Lung (tissue), 12 donors: Measurements from ENCODE around the gene ASCL2. TPM values are rescaled to one million over a fixed set of nuclear protein-coding genes. Genes with fewer than 3 reads are reported as not detected.

Source experiments
- ATAC-seq: fragments of 200-7000 bp; cut with Tn5 transposase; one replicate; pipeline ENCODE4 v1.9.1; 2020; ENCODE audit warnings: moderate number of reproducible peaks; ENCODE audit not compliant: insufficient read depth, low FRiP score
- DNase-seq, 3 donors: peaks; one replicate each; pipeline ENCODE4 v3.0.0-alpha.2; 2013 to 2017
- H3K27ac ChIP-seq, 2 donors: one replicate each; pipeline ENCODE4 v1.5.1; 2013; ENCODE audit warnings: mild to moderate bottlenecking in 2 of 2, moderate library complexity in 2 of 2, control low read depth in 1 of 2, inconsistent platforms in 1 of 2, low read depth in 1 of 2, low read length in 1 of 2
- H3K27me3 ChIP-seq, 3 donors: one replicate each; pipeline ENCODE4 v1.5.1; 2013; ENCODE audit warnings: low read length in 2 of 3; ENCODE audit not compliant: control insufficient read depth in 3 of 3, insufficient read depth in 3 of 3
- H3K36me3 ChIP-seq, 4 donors: one replicate each; pipeline ENCODE4 v1.5.1; 2013; ENCODE audit warnings: low read length in 4 of 4, mild to moderate bottlenecking in 1 of 4, moderate library complexity in 1 of 4; ENCODE audit not compliant: control insufficient read depth in 4 of 4, insufficient read depth in 4 of 4
- H3K4me1 ChIP-seq, 5 donors: one replicate each; pipeline ENCODE4 v1.5.1; 2013; ENCODE audit warnings: low read length in 5 of 5, mild to moderate bottlenecking in 2 of 5, moderate library complexity in 1 of 5; ENCODE audit not compliant: control insufficient read depth in 5 of 5, insufficient read depth in 5 of 5
- H3K4me3 ChIP-seq: one replicate; pipeline ENCODE4 v1.5.1; 2013; ENCODE audit warnings: mild to moderate bottlenecking, control low read depth, moderate library complexity
- H3K9ac ChIP-seq, 2 donors: one replicate each; pipeline ENCODE4 v1.5.1; 2013; ENCODE audit warnings: low read length in 2 of 2, control low read depth in 1 of 2; ENCODE audit not compliant: insufficient read depth in 1 of 2
- H3K9me3 ChIP-seq, 4 donors: one replicate each; pipeline ENCODE4 v1.5.1; 2013; ENCODE audit warnings: low read length in 3 of 4, mild to moderate bottlenecking in 1 of 4, moderate library complexity in 1 of 4; ENCODE audit not compliant: control insufficient read depth in 4 of 4, insufficient read depth in 3 of 4
- WGBS, 2 donors: extraction: QIAGEN DNeasy Blood & Tissue Kit; methylation state at CpG; one replicate each; pipeline ENCODE4 v1.1.7; 2013; 5-methylcytosine and 5-hydroxymethylcytosine counted together
- polyA plus RNA-seq, 2 donors: library from polyadenylated mRNA; stranded (reverse); fragments of 200-250 nt; gene quantifications; one replicate each; pipeline ENCODE4 v1.2.1, GENCODE V29; 2013
- total RNA-seq, 2 donors: library from RNA; depleted of rRNA in 1 of 2; stranded (reverse); fragments of >200 nt in 1 of 2; gene quantifications; one replicate each; pipeline ENCODE4 v1.2.1, GENCODE V29; 2014 to 2021
- TF ChIP-seq, protein P1 (sequence below): IDR thresholded peaks from 2 replicates; pipeline ENCODE4 v1.5.1; 2012; ENCODE audit warnings: mild to moderate bottlenecking; ENCODE audit errors: control extremely low read depth, extremely low read depth
- donor health status: control.
- donor health status: control.
- donor health status: Bipolar disorder and iron deficiency.
- donor health status: healthy.
- donor health status: DM: yes; HTN: yes; CAD: no.

ASCL2 gene
- total and polyA plus RNA-seq, 4 donors, result 0.94 to 2.4 (median 2.2) TPM; not detected in 1

DNA sequence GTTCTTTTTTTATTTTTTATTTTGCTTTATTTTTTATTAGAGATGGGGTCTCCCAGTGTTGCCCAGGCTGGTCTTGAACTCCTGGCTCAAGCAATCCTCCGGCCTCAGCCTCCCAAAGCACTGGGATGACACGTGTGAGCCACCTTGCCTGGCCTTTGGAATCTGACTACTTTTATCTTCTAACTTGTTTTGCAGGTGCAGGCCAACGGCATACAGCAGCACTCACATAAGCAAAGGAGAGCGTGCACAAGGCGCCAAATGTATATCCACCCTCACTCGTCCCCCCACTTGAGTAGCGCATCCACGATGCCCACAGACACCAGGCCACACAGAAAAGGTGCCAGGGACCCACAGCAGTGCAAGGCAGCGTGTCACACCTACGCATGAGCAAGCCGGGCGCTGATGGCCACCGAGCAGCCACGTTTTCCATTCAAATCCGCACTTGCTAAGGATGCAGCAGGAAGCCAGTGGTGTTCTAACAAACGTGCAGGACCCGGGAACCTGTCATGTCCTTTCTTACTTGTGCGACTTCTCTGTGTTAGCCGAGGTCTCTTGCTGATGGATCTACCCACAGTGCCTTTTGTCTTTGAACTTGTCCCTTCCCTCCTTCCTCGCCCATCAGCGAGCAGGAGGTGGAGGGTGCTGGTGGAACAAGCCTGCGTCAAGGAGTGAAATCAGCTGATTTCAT lies 5.9 kb downstream of the ASCL2 start:
- H3K4me1 ChIP-seq, result peaks cover 0 to 6% (median 0%) of the 10 kb centered on the region in 5 donors
- 93 to 94% methylated on average over 22 of the region's 22 CpGs for WGBS, 2 donors
- TF ChIP-seq, protein P1, sequence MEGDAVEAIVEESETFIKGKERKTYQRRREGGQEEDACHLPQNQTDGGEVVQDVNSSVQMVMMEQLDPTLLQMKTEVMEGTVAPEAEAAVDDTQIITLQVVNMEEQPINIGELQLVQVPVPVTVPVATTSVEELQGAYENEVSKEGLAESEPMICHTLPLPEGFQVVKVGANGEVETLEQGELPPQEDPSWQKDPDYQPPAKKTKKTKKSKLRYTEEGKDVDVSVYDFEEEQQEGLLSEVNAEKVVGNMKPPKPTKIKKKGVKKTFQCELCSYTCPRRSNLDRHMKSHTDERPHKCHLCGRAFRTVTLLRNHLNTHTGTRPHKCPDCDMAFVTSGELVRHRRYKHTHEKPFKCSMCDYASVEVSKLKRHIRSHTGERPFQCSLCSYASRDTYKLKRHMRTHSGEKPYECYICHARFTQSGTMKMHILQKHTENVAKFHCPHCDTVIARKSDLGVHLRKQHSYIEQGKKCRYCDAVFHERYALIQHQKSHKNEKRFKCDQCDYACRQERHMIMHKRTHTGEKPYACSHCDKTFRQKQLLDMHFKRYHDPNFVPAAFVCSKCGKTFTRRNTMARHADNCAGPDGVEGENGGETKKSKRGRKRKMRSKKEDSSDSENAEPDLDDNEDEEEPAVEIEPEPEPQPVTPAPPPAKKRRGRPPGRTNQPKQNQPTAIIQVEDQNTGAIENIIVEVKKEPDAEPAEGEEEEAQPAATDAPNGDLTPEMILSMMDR, result no peak
- no peak overlapping the region for H3K9ac ChIP-seq
- DNase-seq (no peak), ATAC-seq (no peak)
- H3K36me3 ChIP-seq, result no peaks in the 10 kb centered on the region
- H3K27ac ChIP-seq, result no peak overlapping the region
- H3K27me3 ChIP-seq, result peaks cover 0 to 2% (median 0%) of the 10 kb centered on the region in 3 donors
- H3K9me3 ChIP-seq, result no peaks in the 10 kb centered on the region
- no peak overlapping the region for H3K4me3 ChIP-seq

DNA sequence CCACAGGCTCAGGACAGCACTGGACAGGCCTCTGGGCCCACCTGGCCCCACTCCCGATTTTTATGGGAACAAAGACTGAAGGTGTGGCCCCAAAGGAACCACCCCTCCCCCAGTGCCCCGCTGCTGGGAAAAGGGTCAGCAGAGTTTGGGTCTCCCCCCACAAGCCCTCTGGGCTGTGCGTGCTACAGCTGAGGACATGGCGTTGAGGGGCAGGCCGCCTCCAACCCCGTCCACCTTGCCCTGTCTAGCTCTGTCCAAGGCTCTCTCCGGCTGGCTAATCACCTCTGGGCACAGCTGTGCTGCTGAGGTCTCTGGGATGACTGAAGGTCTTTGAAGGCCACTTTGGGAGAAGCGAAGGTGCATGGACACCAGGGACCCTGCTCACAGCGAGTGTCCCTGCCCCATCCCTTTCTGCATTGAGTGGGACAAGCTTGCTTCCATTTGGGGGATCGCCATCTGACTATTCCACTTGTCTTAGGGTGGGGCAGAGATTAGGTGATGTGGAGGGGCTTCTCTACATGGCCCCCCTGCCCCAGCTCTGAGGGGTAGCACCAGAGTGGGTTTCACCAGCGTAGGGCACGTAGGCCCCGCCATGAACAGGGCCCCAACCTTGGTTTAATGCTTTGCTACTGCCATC lies 6.5 kb downstream of the ASCL2 start:
- no peaks in the 10 kb centered on the region for H3K36me3 ChIP-seq
- WGBS, 2 donors, result 93 to 97% methylated on average over 13 of the region's 13 CpGs
- no peaks in the 10 kb centered on the region for H3K9me3 ChIP-seq
- H3K27me3 ChIP-seq, result peaks cover 0 to 2% (median 0%) of the 10 kb centered on the region in 3 donors
- H3K9ac ChIP-seq, result no peak overlapping the region
- H3K4me3 ChIP-seq, result no peak overlapping the region
- no peak overlapping the region for H3K27ac ChIP-seq
- no peak for DNase-seq
- ATAC-seq, result no peak
- H3K4me1 ChIP-seq, result peaks cover 0 to 4% (median 0%) of the 10 kb centered on the region in 5 donors
- TF ChIP-seq, protein P1, result no peak

DNA sequence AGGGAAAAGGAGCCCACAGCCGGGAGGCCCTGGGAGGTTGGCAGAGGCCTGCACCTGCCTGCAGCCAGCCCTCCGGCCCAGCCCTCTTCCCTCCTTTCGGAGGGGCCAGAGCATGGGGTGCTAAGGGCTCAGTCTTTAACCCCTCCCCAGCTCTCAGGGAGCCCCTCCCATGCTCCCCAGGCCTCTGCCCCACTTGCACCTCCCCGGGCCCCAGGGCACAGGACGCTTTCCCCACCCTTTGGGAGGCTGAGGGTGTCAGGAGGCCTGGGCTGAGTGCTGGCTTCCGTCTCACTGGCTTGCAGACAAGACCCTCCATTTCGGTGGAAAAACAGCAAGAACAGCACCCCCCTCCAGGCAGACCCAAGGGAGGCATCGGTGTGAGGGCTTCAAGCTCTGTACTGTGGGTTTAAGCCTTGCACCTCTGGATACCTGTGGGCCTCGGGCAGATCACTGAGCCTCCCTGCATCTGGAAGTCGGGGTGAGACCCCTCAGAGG lies 7.3 kb downstream of the ASCL2 start:
- TF ChIP-seq, protein P1, result no peak
- Histone ChIP-seq H3K4me1 (peaks cover 0 to 2% (median 0%) of the 10 kb centered on the region in 5 donors), H3K9me3 (no peaks in the 10 kb centered on the region), H3K27ac (no peak overlapping the region), H3K4me3 (no peak overlapping the region), H3K36me3 (no peaks in the 10 kb centered on the region), H3K9ac (no peak overlapping the region), H3K27me3 (no peaks in the 10 kb centered on the region)
- DNase-seq, result no peak
- ATAC-seq, result no peak
- 88 to 89% methylated on average over 10 of the region's 10 CpGs for WGBS, 2 donors
